Measurements from ENCODE around the gene CCDC149.
A peak's percentile ranks its signal among the peaks of the same experiment; 100 is the strongest.

DNA sequence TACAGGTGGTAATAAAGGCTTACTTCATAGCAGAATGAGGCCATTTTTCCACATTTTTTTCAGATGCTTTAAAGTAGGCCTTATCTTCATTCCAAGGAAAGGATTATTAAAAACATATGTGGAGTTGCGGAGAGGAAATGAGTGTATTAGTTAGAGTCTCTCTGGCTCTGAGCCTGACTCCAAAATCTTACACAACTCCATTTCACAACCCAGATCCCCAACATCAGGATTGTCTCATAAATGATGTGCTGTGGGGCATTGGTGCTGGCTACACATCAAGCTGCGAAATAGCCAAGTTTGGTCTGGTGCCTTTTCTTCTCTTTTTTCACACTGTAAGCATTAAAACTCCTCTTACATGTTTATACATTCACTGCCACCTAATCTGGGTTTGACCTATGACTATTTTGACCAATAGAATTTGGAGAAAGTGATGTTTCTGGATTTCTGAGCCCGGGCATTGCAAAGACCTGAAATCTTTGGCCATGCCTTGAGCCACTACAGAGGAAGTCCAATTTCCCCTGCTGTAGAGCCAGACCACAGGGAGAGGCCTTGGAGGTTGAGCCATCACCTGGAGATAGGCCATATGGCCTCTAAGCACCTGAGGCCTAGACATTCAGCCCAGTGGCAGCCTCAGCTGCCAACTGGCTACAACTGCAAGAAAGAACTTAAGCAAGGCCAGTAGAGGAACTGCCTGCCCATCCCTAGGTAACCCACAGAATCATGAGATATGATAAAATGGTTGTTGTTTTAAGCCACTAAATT is 134.2 kb downstream of the CCDC149 start:
- TF ChIP-seq POLR2A (IDR thresholded peaks at IDR 0.05) (no peak), CTCF (IDR thresholded peaks at IDR 0.05) (no peak), EP300 (IDR thresholded peaks at IDR 0.05) (no peak), POLR2AphosphoS5 (IDR thresholded peaks at IDR 0.05) (peak in 2 of 3 donors; percentile 71 to 72)
